Stimulated activated CD8-positive, alpha-beta memory T cell treated with anti-CD3 and anti-CD28 coated beads, Interleukin-7, amount 100 ng/mL, for 24 hours (primary cell): ENCODE measurements around the gene BRAP.
"Not testable (repeated sequence)": the region's sequence is repeated elsewhere in the genome, so short reads cannot be mapped to it uniquely, and the experiment has no call there.

ENCODE experiments used
- DNase-seq: peaks from one replicate; pipeline ENCODE4 v3.0.0-alpha.2; 2020; ENCODE audit warnings: low read depth

Gene BRAP, protein sequence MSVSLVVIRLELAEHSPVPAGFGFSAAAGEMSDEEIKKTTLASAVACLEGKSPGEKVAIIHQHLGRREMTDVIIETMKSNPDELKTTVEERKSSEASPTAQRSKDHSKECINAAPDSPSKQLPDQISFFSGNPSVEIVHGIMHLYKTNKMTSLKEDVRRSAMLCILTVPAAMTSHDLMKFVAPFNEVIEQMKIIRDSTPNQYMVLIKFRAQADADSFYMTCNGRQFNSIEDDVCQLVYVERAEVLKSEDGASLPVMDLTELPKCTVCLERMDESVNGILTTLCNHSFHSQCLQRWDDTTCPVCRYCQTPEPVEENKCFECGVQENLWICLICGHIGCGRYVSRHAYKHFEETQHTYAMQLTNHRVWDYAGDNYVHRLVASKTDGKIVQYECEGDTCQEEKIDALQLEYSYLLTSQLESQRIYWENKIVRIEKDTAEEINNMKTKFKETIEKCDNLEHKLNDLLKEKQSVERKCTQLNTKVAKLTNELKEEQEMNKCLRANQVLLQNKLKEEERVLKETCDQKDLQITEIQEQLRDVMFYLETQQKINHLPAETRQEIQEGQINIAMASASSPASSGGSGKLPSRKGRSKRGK

DNA sequence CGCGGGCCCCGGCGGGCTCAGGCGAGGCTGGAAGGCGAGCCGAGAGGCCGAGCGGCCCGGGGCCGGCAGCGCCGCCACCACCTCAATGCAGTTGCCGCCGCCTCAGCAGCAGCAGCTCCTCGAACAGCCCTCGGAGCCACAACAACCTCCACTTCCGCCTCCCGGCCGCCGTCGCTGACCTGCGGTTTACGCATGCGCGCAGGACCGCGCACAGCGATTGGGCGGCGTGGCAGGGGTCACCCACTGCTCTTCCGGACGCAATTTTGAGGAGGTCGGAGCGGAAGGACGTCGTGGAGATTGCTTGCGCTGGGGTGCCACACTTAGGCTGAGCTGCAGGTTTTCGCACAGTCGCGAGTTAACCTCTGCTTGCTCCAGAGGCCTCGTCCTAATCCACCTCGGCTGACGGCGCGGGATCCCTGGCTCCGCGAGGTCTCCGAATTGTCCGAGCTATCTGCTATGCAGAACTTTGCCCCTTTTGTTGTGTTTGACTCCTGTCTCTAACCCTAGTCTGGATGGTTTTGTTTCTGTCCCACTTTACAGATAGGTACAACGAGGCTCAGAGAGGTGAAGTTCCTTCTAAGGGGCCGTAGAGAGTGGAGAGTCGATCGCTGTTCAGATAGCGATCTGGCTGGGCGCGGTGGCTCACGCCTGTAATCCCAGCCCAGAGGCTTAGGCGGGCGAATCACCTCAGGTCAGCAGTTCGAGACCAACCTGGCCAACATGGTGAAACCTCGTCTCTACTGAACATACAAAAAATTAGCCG, at the start of gene BRAP, which contains the start of gene ACAD10:
Gene BRAP (minus strand): TSS at position 146 of the 763 bp plus-strand sequence. CDS start 164 bp downstream, outside the sequence.
Gene ACAD10 (plus strand): TSS at position 243 of the 763 bp plus-strand sequence. CDS start 6,657 bp downstream, outside the sequence.
- peak; percentile 82 for DNase-seq

DNA sequence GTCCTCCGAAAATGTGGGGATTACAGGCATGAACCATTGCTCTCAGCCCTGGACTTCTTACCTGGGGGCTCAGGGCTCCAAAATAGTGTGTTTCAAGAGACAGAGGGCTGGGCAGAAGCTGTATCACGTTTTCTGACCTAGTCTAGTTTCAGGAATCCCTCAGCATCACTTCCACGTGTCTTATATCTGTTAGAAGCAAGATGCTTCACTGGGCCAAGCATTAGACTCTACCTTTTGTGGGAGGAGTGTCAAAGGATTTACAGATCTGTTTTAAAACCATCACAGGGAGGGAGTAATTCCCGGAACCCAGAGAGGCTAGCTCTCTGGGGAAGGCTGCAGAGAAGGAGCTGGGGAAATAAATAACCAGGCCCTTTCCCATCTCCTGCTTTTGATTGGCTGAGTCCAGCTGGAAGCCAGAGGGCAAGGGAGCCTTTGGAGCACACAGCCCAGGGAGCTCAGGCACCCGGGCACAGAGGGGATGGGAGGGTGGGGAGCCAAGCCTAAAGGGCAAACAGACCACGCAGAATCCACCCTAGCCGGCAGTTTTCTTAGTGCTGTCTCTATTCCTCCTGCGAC, 47.7 kb upstream of the BRAP start:
- DNase-seq, result no peak

DNA sequence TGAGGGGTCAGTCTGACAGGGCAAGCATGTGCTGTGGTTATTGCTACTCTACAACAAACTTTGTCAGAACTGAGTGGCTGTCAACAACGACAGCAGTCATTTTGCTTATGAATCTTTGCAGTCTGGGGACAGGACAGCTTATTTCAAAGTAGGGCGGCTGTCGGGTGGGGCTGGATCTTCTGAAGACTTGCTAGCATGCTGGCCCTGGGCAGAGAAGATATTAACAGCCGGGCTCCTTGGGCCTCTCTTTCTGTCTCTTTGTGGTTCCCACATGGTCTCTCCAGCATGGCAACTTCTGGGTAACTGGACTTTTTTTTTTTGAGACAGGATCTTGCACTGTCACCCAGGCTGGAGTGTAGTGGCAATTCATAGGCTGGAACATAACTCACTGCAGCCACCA, 47.0 kb upstream of the BRAP start:
- no peak for DNase-seq

DNA sequence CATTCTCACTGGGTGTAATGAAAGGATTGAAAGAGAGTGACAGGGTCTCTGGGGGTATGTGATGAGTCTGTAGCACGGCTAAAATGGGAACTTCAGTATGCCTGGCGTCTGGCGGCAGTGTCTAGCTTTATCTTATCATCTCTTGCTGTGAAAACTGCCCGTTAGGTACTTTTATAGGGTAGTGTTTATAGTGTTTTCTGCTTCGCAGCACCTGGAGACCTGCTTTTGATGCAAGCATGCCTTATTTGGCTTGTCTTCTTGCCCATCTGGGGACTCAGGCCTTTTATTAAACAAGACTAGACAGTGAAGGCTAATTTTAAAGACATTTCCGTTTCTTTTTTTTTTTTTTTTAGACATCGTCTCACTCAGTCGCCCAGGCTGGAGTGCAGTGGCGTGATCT, 44.7 kb upstream of the BRAP start:
- no peak for DNase-seq

DNA sequence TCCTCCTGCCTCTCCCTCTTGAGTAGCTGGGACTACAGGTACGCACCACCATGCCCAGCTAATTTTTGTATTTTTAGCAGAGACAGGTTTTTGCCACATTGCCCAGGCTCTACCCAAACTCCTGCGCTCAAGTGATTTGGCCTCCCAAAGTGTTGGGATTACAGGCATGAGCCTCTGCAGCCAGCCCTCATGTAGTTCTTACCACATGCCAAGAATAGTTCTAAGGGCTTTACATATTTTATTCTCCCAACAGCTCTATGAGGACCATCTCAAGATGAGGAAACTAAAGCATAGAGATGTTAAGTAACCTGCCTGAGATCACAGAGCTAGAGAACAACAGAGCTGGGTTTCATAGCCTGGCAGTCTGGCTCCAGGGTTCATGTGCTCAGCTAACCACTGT, 43.0 kb upstream of the BRAP start:
- DNase-seq, result no peak

DNA sequence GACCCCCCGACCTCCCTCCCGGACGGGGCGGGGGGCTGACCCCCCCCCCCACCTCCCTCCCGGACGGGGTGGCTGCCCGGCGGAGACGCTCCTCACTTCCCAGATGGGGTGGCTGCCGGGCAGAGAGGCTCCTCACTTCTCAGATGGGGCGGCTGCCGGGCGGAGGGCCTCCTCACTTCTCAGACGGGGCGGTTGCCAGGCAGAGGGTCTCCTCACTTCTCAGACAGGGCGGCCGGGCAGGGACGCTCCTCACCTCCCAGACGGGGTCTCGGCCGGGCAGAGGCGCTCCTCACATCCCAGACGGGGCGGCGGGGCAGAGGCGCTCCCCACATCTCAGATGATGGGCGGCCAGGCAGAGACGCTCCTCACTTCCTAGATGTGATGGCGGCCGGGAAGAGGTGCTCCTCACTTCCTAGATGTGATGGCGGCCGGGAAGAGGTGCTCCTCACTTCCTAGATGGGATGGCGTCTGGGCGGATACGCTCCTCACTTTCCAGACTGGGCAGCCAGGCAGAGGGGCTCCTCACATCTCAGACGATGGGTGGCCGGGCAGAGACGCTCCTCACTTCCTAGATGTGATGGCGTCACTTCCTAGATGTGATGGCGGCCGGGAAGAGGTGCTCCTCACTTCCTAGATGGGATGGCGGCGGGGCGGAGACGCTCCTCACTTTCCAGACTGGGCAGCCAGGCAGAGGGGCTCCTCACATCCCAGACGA, 38.0 kb upstream of the BRAP start:
- not testable (repeated sequence) for DNase-seq

DNA sequence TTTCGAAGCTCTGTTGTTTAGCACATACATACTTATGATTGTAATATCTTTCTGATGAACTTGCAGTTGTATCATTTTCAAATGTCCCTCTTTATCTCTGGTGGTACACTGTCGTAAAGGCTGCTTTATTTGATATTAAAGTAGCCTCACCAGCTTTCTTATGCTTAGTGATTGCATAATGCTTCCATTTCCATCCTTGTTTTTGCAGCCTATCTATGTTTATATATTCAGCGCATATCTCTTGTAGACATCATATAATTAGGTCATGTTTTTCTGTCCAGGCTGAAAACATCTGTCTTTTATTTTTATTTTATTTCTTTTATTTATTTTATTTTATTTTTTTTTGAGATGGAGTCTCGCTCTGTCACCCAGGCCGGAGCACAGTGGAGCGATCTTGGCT, 34.7 kb upstream of the BRAP start:
- no peak for DNase-seq

DNA sequence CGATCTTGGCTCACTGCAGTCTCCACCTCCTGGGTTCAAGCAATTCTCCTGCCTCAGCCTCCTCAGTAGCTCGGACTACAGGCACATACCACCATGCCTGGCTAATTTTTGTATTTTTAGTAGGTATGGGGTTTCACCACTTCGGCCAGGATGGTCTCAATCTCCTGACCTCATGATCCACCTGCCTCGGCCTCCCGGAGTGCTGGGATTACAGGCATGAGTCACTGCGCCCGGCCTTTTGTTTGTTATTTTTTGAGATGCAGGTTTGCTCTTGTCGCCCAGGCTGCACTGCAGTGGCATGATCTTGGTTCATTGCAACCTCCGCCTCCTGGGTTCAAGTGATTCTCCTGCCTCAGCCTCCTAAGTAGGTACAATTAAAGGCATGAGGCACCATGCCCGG, 33.6 kb upstream of the BRAP start:
- not testable (repeated sequence) for DNase-seq

DNA sequence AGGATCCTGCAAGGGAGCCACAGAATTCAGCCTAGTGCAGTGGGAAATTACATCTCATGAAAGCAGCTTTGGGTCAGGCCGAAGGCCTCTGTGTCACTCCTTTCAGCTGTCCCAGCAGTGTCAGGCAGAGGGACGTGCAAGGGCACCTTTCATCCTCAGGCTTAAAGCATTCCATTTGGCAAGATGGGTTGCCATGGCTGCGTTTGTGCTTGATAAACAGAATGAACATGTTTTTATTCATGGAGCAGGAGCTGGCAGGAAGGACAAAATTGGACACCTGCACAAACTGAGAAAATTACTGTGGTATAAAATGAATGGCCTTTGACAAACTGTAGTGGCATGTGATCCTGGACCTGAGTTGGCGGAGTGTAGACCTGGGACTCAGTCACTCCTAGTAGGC, 29.5 kb upstream of the BRAP start:
- no peak for DNase-seq

DNA sequence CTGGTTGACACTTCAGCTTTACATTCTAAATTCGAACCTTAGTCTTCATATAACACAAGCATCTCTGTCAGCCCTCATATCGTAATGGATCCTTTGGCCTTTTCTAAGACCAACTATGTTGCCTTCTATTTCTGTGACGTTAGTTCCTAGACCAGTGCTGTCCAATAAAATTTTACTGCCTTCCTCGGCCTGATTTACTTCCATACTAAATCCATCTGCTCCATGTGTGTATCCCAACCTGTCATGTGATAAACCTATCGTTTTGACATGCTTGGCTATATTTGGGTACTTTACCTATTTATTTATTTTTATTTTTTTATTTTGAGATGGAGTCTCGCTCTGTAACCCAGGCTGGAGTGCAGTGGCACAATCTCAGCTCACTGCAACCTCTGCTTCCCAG, 20.4 kb upstream of the BRAP start:
- no peak for DNase-seq

DNA sequence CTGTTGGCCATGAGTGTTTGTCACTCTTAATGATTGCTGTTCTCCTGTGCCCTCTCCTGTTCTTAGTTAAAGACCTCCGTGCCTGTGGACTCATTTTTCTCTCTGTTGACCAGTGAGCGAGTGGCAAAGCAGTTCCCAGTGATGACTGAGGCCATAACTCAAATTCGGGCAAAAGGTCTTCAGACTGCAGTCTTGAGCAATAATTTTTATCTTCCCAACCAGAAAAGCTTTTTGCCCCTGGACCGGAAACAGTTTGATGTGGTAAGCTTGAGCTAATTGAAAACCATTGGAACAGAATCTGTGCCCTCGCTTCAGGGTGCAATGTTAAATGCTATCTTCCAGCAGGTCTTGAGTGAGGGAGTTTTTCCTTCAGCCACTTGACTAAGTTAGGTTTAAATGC, 19.9 kb upstream of the BRAP start:
- DNase-seq, result no peak

DNA sequence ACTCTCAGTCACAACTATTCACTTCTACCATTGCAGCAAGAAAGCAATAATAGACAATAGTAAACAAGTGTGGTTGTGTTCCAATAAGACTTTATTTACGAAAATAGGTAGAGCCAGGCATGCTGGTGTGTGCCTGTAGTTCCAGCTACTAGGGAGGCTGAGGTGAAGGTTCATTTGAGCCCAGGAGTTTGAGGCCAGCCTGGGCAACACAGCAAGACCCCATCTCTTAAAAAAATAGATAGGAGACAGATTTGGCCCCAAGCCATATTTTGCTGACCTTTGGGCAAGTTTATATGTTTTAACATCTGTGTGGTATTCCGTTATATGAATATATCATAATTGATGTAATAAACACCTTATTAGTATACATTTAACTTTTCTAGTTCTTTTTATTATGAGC, 14.2 kb upstream of the BRAP start:
- no peak for DNase-seq

DNA sequence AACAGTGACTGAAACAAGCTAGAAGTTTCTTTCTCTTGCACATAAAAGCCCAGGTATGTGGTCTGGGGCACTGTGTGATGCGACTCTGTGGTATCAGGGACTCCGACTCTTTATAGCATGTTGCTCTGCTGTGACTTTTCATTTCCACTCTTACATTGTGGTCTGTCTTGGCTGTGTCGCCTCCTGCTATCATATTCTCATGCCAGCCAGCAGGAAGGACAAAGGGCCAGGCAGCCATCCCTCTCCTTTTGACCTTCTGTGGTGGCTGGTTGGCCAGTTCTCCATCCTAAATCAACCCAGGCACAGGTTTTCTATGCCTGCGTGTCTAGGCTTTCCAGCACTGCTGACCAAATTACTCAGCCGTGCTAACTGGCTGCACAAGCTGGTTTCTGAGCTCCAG, 8.1 kb upstream of the BRAP start:
- no peak for DNase-seq

DNA sequence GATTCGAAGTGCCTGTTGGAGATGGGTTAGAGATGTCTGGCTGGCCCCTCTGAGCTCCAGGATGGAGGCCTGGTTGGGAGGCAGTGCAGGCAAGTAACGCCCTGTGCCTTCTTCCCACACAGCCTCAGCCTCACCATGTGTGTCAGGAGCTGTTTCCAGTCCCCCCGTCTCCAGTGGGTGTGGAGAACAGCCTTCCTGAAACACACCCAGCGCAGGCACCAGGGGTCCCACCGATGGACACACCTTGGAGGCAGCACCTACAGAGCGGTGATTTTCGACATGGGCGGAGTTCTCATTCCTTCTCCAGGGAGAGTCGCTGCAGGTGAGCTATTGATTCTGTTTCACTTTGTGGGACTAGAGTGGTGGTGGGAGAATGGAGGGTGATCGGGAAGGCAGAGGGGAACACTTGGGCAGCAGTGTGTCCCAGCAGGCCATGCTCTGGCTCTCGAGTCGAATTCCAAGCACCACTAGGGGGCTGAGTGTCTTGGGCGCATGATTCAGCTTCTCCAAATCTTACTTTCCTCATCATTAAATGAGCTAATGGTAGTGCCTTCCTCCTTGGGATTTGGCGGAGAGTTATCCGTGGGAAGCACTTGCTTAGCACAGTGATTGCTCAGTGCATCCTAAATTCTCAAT, 6.9 kb upstream of the BRAP start:
- DNase-seq, result no peak

DNA sequence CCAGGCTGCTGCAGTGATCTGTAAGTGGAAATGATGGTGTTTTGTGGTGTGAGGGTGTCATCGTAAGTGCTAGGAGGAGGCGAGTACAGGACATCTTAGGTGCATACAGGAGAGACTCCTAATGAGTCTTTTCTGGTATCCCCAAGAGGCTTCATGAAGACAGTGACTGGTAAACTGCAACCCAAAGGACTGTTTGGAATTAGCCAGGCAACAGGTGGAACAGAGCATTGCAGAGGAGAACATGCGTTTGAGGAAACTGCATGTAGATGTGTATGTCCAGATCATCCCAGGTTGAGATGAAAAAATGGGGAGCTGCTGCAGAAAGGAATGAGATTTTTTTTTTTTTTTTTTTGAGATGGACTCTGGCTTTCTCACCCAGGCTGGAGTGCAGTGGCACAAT, 5.5 kb upstream of the BRAP start:
- DNase-seq, result no peak

DNA sequence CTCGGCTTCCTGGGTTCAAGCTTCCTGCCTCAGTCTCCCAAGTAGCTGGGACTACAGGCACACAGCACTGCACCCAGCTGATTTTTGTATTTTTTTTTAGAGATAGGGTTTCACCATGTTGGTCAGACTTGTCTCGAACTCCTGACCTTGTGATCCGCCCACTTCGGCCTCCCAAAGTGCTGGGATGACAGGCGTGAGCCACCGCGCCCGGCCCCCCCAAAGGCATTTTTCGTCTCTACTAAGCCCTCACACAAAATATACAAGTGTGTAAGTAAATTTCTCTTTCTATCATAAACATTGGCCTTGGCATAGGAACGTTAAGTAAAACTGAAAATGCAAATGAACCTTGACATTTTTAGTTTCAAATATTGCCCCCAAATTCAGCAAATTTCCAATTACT, 2.2 kb upstream of the BRAP start:
- DNase-seq, result no peak

DNA sequence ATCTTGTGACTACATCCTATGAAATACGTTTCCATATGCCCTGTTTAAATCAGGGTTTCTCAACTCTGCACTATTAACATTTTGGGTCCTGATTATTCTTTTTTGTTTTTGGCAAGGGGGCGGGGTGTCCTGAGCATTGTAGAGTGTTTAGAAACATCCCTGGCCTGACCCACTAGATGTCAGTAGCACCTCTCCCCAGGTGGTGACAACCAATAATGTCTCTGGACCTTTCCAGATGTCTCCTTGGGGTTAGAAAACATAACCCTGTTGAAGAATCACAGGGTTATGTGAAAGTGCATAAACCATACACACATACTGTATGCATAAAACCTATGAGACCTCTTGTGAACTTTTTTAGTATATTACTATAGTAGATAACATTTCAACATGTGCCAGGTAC, 1.5 kb upstream of the BRAP start:
- no peak for DNase-seq

DNA sequence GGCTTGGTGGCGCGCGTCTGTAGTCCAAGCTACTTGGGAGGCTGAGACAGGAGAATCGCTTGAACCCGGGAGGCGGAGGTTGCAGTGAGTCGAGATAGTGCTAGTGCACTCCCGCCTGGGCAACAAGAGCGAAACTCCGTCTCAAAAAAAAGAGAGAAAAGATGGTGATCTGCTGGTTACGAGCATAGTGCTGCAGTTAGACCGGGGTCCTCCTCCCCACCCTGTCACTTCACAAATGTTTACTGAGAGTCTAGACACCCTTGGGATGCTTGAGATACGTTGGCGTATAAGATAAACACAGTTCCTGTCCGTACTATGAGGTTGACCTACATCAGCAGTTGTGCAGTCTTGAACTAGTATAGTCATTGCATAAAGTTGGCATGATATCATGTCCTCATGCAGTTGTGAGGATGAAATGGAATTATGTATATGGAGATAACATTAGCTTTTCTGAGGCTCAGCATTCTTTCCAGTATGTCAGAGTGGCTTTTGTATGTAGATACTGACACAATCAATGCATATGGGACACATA, 884 bp upstream of the BRAP start:
- DNase-seq, result no peak

DNA sequence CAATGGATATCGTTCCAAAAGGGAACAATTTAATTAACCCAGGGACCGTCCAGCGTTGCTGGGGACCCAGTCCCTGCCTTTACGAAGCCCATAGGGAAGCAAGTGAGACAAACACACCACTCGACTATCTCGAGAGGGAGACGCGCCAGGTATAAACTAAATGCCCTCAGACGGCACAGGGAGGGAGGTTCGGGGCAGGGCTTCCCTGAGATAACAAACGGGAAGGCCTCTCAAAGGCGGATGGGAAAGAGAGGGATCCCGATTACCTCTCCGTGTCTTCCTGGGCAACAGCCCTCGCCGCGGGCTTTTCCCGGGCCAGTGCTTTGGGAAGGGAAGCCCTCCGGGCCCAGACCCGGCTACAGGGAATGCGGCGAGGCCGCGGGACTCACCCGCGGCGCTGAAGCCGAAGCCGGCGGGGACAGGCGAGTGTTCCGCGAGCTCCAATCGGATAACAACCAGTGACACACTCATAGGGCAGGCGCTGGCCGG, 390 bp downstream of the BRAP start:
- DNase-seq, result peak; percentile 4

DNA sequence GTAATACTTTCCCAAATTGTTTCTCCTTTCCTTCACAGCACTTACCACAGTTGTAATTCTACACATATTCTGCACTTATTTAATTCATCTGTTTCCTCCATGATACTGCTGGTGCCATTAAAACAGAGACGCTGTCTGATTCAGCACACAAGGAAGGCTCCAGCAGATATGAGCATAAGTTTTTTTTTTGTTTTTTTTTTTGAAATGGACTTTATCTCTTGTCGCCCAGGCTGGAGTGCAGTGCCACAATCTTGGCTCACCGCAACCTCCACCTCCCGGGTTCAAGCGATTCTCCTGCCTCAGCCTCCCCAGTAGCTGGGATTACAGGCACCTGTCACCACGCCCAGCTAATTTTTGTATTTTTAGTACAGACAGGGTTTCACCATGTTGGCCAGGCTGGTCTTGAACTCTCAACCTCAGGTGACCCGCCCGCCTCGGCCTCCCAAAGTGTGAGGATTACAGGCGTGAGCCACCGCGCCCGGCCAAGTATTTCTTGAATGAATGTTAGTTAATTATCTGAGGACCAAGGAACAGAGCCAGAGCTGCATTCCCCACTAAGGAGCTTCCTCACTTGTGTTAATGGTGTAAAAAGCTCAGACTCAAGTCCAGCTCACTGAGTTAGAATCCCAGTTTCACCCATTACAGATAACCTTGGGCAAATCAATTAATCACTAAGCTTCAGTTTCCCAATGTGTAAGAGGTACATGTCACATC, 1.1 kb downstream of the BRAP start:
- DNase-seq, result not testable (repeated sequence)
